GM18526 (cell line): Measurements from ENCODE around the gene STK32B.

ENCODE experiments used
- POLR2A ChIP-seq: IDR thresholded peaks from 3 replicates; pipeline ENCODE4 v1.6.1; 2011; ENCODE audit not compliant: insufficient read length; ENCODE audit errors: extremely low read depth

The STK32B gene

DNA sequence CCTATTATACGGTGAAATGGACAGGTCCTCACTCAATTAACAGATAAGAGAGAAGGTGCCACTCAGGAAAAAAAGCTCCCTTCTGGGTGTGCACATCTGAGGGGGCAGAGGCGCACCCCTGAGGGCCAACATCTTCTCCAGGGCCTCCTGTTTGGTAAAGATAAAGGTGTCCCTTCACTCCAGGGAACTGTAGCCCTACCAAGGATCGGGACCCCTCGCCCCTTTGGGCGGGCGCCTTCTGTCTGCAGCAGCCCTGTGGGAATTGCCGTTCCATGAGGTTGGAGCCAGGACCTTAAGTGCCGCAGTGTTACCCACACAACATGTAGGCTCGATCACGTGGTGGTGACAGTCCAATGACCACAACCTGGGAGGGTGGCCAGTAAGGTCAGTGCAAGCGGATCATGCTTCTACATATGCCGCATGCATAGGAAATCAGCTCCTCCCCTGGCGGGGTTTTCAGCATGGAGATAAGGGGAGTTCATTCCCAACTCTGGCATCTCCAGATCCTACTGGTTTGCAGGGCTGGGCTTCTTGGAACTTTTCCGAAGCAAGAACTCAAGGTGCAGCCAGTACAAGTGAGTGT, 403.8 kb downstream of the STK32B start:
- no peak for TF ChIP-seq POLR2A

DNA sequence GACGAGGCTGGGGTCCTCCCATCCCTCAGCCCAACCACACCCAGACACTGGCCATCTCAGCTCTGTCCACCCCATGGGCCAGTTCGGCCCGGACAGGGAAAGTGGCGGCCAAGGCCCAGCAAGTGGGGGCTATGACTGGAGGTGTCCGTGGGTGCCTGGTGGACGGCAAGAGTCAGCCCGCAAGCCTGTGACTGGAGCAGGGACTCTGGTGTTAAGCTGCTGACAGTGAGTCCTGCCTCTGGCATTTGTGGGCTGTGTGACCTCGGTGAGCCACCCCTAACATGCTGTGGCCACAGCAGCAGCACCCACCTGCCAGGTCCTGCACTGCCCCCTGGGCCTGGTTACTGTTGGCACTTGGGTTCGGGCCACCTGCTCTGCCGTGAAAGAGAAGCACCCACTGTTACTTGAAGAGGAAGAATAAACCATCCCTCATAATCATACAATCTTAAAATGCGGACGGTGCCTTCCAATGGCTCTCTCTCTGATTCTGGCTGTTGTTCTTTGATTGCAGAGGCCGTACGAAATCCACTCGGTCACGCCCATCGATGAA, 405.1 kb downstream of the STK32B start:
- TF ChIP-seq POLR2A: no peak

DNA sequence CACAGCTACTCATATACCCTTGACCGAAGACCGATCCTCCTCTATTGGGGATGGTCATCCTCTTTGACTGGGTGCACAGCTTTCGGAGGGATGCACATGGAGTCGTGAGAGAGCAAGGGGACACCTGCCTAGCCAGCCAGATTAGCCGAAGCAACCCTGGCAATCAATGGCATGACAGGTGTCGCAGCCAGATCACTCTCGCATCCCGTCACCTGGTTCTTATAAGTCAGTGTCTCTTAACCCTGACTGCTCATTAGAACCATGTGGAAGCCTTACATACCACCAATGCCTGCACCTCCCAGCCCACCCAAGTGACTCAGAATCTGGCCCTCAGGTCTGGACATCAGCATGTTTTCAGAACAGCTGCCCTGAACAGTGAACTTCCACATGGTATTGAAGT, 407.4 kb downstream of the STK32B start:
- TF ChIP-seq POLR2A: no peak

DNA sequence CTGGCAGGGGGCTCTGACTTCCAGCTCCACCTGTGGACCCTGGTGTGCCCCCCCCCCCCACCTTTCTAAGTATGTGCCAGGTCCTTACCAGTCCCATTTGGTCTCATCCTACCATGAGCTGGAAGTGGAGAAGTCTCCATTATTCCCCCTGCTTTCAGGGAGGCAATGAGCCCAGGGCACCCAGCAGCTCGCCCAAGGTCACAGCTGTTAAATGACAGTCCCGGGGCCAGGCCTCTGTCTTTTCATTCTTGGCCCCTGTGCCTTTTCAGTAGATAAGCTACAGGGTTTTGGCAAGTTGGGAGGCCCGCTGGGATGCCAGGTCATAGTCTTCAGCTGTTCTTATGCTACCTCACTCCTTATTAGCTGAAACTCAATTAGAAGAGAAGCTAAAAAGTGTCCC, 408.0 kb downstream of the STK32B start:
- TF ChIP-seq POLR2A: no peak

DNA sequence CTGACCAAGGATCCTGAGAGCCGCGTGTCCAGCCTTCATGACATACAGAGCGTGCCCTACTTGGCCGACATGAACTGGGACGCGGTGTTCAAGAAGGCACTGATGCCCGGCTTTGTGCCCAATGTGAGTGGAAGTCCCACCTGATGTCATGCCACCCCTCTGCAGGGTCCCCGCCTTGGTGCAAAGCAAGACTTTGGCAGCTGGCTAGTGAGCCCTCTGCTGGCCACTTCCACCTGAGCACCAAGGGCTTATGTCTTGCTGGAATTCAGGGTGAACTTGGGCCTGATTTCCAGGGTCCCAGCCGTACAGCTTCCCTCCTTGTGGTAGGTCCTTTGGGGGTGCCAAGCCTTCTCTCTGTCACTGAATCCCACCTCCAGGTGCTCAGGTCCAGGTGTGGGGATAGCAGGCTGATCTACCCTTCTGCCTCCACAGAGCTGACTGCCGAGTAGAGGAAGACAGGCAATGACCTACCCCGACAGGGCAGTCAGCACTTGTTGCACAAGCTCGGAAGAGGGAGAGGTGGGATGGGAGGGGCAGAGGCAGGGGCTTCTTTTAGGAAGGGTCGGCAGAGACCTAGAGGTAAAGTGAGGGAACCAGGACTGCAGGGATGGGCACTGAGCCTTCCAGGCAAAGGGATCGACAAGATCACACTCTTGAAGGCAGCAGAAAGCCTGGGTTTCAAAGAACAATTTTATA, 409.0 kb downstream of the STK32B start:
- TF ChIP-seq POLR2A: no peak

DNA sequence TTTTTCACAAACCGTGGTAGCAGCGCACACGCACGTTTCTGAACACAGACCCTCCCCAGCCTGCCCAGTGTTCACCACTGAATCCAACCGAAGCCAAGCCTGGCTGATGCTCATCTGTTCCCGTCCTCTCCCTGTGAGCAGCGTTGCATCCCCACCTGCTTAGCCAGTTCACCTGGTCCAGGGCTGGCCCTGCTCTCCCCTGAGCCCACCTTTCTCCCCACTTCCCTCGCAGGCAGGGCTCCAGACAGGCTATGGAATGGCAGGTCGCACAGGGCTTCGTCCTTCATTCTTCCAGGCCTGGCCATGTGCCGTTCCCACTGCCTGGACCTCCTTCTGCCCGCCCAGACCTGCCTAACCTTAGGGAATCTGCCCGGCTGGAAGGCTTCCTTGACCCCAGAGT, 410.2 kb downstream of the STK32B start:
- TF ChIP-seq POLR2A: no peak

DNA sequence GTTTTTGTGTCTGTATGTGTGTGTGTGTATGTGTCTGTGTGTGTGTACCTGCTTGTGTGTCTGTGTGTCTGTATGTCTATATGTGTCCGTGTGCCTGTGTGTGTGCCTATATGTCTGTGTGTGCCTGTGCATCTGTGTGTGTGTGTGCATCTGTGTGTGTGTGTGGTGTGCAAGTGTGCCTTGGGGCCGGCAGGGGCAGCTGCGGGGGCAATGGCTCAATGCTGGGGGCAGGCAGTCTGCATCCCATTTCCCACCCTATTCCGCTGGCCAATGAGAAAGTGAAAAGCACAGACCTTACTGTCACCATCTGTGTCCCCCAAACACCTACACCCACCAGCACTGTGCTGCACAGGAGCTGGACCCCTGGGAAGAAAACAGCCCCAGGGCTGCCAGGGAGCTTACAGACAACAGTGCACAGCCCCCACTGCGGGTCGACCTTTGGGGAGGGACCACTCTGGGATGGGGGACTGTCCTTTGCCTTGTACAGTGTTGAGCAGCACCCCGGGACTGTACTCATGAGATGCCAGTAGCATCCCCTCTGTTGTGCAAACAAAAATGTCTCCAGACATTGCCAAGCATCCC, 411.1 kb downstream of the STK32B start:
- TF ChIP-seq POLR2A: no peak

DNA sequence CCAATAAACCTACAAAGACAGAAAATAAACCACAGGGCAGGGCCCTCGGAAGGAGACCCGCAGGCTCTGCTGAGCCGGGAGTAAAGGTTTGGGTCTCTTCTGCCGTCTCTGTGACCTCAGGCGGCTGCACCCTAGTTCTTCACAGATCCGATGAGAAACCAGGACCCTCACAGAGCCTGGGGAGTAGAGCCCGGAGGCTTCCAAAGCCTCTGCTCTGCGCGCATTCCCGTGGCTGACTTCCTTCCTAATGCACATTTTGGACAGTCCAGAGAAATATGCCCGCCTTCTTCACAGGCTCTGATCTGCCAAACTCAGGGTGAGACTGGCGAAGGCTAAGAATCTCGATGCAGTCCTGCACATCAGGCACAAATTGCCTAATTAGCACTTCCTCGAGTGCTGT, 411.6 kb downstream of the STK32B start:
- no peak for TF ChIP-seq POLR2A

DNA sequence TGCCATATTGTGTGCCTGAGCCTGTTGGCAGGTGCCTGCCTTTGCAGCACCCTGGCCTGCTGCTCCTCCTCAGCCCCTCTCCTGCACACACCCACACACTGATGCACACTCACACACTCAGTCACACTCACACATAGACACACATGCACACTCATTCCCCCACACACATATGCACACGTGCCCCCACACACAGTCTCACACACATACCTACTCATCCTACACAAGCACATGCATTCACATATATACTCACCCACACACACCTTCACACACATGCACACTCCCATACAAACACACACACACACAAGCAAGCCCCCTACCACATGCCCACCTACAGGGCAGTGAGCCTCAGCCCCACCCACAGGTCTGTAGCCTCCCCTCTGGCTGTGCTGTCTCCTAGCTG, 412.1 kb downstream of the STK32B start:
- no peak for TF ChIP-seq POLR2A

DNA sequence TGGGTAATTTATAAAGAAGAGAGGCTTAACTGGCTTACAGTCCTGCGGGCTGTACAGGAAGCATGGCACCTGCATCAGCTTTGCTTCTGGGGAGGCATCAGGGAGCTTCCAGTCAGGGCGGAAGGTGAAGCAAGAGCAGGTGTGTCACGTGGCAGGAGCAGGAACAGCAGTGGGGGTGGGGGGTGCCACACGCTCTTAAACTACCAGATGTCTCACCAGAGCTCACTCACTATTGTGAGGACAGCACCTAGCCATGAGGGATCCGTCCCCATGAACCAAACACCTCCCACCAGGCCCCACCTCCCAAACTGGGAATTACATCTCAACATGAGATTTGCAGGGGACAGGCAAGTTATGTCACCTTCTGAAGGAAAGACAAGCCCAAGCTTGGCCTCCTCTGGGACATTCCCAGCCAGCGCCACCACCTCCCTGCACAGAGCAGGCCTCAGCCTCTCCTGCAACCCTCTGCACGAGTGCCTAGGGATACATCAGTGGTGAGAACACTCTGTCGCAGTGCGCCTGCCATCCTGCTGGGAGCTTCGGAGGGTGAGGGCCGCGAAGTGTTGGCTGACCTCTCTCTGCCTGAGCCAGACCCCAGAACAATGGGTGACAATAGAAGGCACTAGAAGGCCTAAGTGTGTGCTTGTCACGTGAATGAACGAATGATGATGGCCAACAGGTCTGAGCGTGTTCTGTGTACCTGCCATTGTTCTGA, 412.8 kb downstream of the STK32B start:
- TF ChIP-seq POLR2A: no peak

DNA sequence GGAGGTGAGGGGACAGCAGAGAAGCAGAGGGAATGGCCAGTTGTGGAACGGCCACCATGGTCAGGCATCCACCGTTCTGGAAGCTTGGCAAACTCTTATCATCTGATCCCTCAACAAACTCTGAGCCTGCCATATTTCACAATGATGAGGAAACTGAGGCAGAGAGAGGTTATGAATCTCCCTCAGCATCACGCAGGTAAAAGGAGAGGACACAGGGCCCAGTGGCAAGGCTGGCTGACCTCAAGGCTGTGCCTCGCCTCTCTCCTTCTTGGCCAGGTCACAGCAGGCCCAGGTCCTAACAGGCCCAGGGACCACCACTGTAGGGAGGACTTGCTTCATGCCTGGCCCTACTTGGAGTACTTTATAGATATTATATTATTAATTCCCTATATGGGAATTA, 414.2 kb downstream of the STK32B start:
- no peak for TF ChIP-seq POLR2A

DNA sequence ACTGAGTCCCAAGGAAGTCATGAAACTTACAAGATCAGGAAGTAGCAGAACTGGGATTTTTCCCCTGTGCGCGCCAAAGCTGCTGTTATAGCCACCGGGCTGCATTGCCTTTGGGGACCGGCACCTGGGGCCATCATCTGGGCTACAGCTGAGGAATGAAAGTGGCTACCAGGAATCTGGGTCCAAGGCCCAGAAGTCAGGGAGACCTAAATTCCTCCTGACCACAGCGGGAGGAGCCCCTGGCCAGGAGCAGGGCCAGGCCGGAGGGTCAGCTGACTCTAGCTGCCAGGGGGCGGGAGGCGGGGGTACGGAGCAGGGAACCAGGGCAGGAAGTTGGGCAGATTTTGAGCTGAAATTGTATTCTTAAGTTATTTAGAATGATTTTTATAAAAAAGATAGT, 414.7 kb downstream of the STK32B start:
- no peak for TF ChIP-seq POLR2A

DNA sequence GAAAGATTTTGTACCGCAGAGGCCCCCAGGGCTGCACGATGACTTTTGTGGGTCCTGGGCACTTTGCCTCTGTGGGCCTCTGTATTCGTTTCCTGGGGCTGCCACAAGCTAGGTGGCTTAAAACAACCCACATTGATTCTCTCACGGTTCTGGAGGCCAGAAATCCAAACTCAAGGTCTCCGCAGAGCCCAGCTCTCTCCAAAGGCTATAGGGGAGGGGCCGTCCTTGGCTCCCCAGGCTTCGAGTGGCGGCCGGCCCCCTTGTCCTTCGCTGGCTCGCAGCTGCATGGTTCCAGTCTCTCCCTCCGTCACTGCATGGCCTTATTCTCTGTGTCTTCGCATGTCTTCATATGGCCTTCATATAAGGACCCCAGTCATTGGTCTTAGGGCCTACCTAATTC, 415.8 kb downstream of the STK32B start:
- no peak for TF ChIP-seq POLR2A

DNA sequence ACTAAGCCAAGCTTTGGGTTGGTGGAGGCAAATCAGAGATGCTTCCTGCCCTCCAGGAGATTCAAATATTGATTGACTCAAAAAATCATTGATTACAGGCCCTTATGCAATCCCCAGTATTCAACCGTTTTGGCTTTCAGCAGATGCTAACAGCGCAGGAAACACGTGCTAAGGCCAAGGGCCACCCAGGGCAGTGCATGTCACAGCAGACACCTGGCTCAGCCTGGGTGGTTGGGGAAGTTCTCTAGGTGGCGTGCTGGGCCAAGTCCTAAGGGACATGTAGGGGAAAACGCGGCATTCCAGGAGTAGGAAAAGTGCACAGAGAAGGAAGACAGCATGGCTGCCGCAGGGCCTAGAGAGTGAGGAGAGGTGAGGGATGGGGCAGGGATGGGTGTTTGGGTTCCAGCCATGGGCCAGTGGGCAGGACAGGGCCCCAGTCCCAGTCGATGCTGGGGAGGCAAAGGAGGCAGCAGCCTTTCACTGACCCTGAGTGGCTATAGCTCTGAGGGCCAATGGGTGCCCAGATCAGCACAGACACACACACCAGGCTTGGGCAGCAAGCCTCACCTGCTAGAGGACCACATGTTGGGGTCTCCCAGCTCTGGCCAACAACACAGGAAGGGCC, 418.0 kb downstream of the STK32B start:
- TF ChIP-seq POLR2A: no peak

DNA sequence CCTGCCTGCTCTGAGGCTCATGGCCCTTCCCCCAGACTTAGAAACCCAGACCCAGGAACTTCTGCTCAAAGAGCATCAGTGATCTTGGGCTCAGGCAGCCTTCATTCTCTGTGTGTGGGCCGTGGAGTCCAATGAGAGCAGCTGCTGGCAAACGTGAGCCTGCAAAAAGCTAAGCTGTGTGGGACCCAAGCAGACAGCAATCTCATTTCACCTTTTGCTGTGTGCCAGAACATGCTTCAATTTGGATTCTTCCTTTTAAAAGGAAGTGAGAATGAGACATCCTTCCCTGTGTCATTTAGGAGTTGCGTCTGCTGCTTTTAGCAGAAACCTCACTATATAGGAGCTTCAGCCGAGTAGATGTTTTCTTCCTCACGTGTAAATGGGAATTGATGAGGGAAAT, 418.6 kb downstream of the STK32B start:
- no peak for TF ChIP-seq POLR2A
